ENCODE measurements around the gene CAMSAP3. TPM values are rescaled to one million over a fixed set of nuclear protein-coding genes. Genes with fewer than 3 reads are reported as not detected.

CAMSAP3 gene
- total RNA-seq, 1 donor from 2014 or later, result 5.7 TPM

GRCh38 chr19:7612282-7613274, 16.9 kb downstream of the CAMSAP3 start:
- DNase-seq, result no peak

- DNase-seq, result no peak
These were observed 19.4 kb downstream of the CAMSAP3 start for GRCh38 chr19:7614859-7615741.

- DNase-seq, result no peak
These were observed 21.5 kb downstream of the CAMSAP3 start for GRCh38 chr19:7617172-7617571.

GRCh38 chr19:7617735-7618134, 22.1 kb downstream of the CAMSAP3 start:
- no peak for DNase-seq

GRCh38 chr19:7618348-7618747, 22.7 kb downstream of the CAMSAP3 start:
- DNase-seq, result no peak

- DNase-seq, result no peak
These were observed 23.3 kb downstream of the CAMSAP3 start for GRCh38 chr19:7618771-7619510.

GRCh38 chr19:7619671-7620441, 24.2 kb downstream of the CAMSAP3 start:
- no peak for DNase-seq

- no peak for DNase-seq
These were observed 25.1 kb downstream of the CAMSAP3 start for GRCh38 chr19:7620442-7621412.

- DNase-seq, result no peak
These were observed 27.4 kb downstream of the CAMSAP3 start for GRCh38 chr19:7622933-7623685.

GRCh38 chr19:7623725-7624603, 28.3 kb downstream of the CAMSAP3 start:
- no peak for DNase-seq

- no peak for DNase-seq
These were observed 29.1 kb downstream of the CAMSAP3 start for GRCh38 chr19:7624810-7625209.

- no peak for DNase-seq
These were observed 30.2 kb downstream of the CAMSAP3 start for GRCh38 chr19:7625763-7626372.

- DNase-seq, result no peak
These were observed 31.5 kb downstream of the CAMSAP3 start for GRCh38 chr19:7627166-7627565.

GRCh38 chr19:7628589-7629311, 33.1 kb downstream of the CAMSAP3 start:
- no peak for DNase-seq

- peak; percentile 100 for DNase-seq
These were observed 33.8 kb downstream of the CAMSAP3 start, which contains the start of the genes PET100 and XAB2 for GRCh38 chr19:7629347-7630054. PET100 (plus strand) TSS chr19:7629793; CDS start chr19:7629834, 41 bp downstream. XAB2 (minus strand) TSS chr19:7629545; CDS start chr19:7629527, 18 bp downstream.

GRCh38 chr19:7631577-7631976, 35.9 kb downstream of the CAMSAP3 start:
- DNase-seq, result no peak

Data from skin of body (tissue), 2 donors.